ENCODE results near the gene TLX2. TPM values are rescaled to one million over a fixed set of nuclear protein-coding genes. Genes with fewer than 3 reads are reported as not detected.
A peak's percentile ranks its signal among the peaks of the same experiment; 100 is the strongest.

Gene TLX2
- total and polyA plus RNA-seq, 2 of the 8 experiments (the other 6 are each of a cell fraction or from before 2014, with no cell fraction given), result 0.06 to 0.17 TPM

DNA sequence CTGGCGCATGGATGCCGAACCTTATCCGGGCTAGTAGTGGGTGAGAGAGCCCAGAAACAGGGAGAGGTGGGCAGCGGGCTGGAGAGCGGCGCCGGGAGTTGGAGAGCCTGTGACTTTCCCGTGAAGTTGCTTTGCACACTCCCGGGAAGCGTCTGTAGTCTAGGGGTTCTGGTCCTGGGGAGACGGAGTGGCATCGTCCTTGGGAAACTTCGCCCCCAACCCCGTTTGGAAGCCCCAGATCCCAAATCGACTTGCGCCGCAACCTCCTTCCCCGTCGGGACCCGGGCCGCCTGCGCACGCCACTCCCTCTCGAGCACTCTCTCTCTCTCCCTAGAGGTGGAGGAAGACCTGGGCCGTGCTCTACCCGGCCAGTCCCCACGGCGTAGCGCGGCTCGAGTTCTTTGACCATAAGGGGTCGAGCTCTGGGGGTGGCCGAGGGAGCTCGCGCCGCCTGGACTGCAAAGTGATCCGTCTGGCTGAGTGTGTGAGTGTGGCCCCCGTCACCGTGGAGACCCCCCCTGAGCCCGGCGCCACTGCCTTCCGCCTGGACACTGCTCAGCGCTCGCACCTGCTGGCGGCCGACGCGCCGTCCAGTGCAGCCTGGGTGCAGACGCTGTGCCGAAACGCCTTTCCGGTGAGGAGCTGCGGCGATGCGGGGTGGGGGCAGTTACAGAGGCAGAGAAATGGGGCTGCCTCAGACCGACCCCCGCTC is 40.7 kb downstream of the TLX2 start:
- Histone ChIP-seq H3K18ac (ENCODE audit: extremely low read depth, low read length) (peak overlapping the region; percentile 87; the same call in 1 of the 2 replicates), H2BK5ac (ENCODE audit: low read depth, low read length) (no peak overlapping the region), H3K4me2 (ENCODE audit: insufficient read depth in 1 of 2, low read depth in 2 of 2, low read length in 2 of 2) (peak overlapping the region; percentile 93 to 94), H4K5ac (ENCODE audit: insufficient read length, low read depth, low read length) (peak overlapping the region; percentile 52), H3K4me1 (replicated peaks in 1 of 4; ENCODE audit: control insufficient read depth in 3 of 4, insufficient read depth in 4 of 4, low read length in 3 of 4) (peaks cover 1 to 10% (median 7%) of the 10 kb centered on the region in 4 experiments), H3K56ac (replicated peaks; ENCODE audit: insufficient read length, low read depth, low read length) (peak overlapping the region; percentile 56), H3K79me1 (ENCODE audit: low read depth, low read length) (no peaks in the 10 kb centered on the region; the same call in 1 of the 2 replicates), H2BK12ac (ENCODE audit: low read depth, low read length) (0 out of 2 replicates have a peak overlapping the region, but pooled peaks have one; percentile 80), H3K4me3 (ENCODE audit: extremely low read depth in 1 of 4, insufficient read depth in 2 of 4, low read depth in 3 of 4, low read length in 4 of 4) (peak overlapping the region; percentile 83 to 94 (median 90)), H3K9me3 (ENCODE audit: insufficient read depth in 2 of 2, low read depth in 1 of 2, low read length in 1 of 2) (no peaks in the 10 kb centered on the region), H3K27me3 (replicated peaks in 1 of 4; ENCODE audit: control insufficient read depth in 3 of 4, extremely low read depth in 1 of 4, insufficient read depth in 3 of 4, low read length in 3 of 4) (peaks cover 4 to 50% (median 32%) of the 10 kb centered on the region in 4 experiments), H3K14ac (ENCODE audit: insufficient read length) (peak overlapping the region; percentile 53), H3K79me2 (ENCODE audit: control insufficient read depth in 1 of 2, insufficient read depth in 2 of 2, low read length in 2 of 2) (no peaks in the 10 kb centered on the region), H4K8ac (ENCODE audit: extremely low read depth, insufficient read depth, low read length) (peak overlapping the region; percentile 73), H2BK15ac (ENCODE audit: low read length) (0 out of 2 replicates have a peak overlapping the region, but pooled peaks have one; percentile 46), H2AFZ (ENCODE audit: low read length) (peak overlapping the region; percentile 81), H4K20me1 (replicated peaks in 1 of 2; ENCODE audit: control insufficient read depth in 1 of 2, insufficient read depth in 2 of 2, low read length in 2 of 2) (peaks cover 2 to 4% of the 10 kb centered on the region in 2 experiments), H3K23ac (ENCODE audit: insufficient read length) (no peak overlapping the region), H2BK20ac (ENCODE audit: low read length) (no peak overlapping the region), H4K91ac (replicated peaks; ENCODE audit: insufficient read length, low read length) (no peak overlapping the region), H3K4ac (replicated peaks; ENCODE audit: insufficient read length, low read depth, low read length) (no peak overlapping the region), H3K27ac (ENCODE audit: low read depth, low read length) (no peak overlapping the region), H3K23me2 (ENCODE audit: low read depth, low read length) (peaks cover 18% of the 10 kb centered on the region), H3K36me3 (ENCODE audit: control insufficient read depth in 2 of 4, insufficient read depth in 4 of 4, low read length in 3 of 4) (peaks cover 0 to 3% (median 0%) of the 10 kb centered on the region in 4 experiments; a peak in 1 of 8 replicates), H2AK5ac (ENCODE audit: low read depth, low read length) (no peak overlapping the region), H2BK120ac (replicated peaks; ENCODE audit: low read depth, low read length) (peak overlapping the region; percentile 41), H3K9ac (replicated peaks in 1 of 4; ENCODE audit: extremely low read depth in 1 of 4, low read depth in 3 of 4, low read length in 3 of 4) (peak overlapping the region; percentile 2 to 65 (median 50); a peak in 6 of 7 replicates)
- ChIA-PET POLR2A (ENCODE audit: partially characterized antibody) (interaction anchor here (0.6 to 2.6 kb wide), 10 partner anchors 8 to 72 kb away, joined by 3 to 16 read pairs (median 4); partner anchors contain the start of genes AUP1, CCDC142, HTRA2 and TTC31), CTCF (ENCODE audit: partially characterized antibody) (interaction anchor here (1.4 to 7.5 kb wide), 3 partner anchors 17 to 72 kb away, joined by 4 to 56 read pairs (median 10); partner anchors contain the start of genes CCDC142 and TTC31)
- FAIRE-seq (no peak), DNase-seq (ENCODE audit: low read depth in 1 of 2, low spot score in 2 of 2) (peak in 1 of 2 experiments; percentile 76)
- WGBS, 2 experiments (ENCODE audit: extremely low coverage in 1 of 2, insufficient coverage in 1 of 2, insufficient read length in 1 of 2, insufficient replicate concordance in 2 of 2, low coverage in 1 of 2, low lambda C conversion rate in 2 of 2, missing lambda C conversion rate in 1 of 2), result 0% methylated on average over 50 of the region's 58 CpGs; no CpG with 5 or more reads in 1 of the 2 experiments
- TF ChIP-seq ASH2L (IDR thresholded peaks at IDR 0.05; ENCODE audit: low read length), result peak; percentile 36
- TF ChIP-seq CTBP2 (IDR thresholded peaks at IDR 0.05; ENCODE audit: borderline replicate concordance, insufficient read depth, insufficient read length, low read length), result peak; percentile 60
- TF ChIP-seq CHD2 (IDR thresholded peaks at IDR 0.05; ENCODE audit: low read length), result no peak
- TF ChIP-seq KDM4A (IDR thresholded peaks at IDR 0.05; ENCODE audit: low read depth, low read length, severe bottlenecking), result peak; percentile 89
- peak; percentile 16 for TF ChIP-seq RNF2 (IDR thresholded peaks at IDR 0.05; ENCODE audit: borderline replicate concordance, low read depth, low read length, missing control alignments, poor library complexity, severe bottlenecking)
- peak in 1 of 2 experiments; percentile 10; a peak in 1 of 4 replicates for TF ChIP-seq SIN3A (conservative IDR thresholded peaks at IDR 0.05 in 1 of 2, IDR thresholded peaks at IDR 0.05 in 1 of 2; ENCODE audit: low read depth in 1 of 2, low read length in 2 of 2)
- TF ChIP-seq SAP30 (IDR thresholded peaks at IDR 0.05; ENCODE audit: insufficient read depth, insufficient replicate concordance, low read length), result peak; percentile 34
- no peak for TF ChIP-seq BRCA1 (IDR thresholded peaks at IDR 0.05; ENCODE audit: low read depth, low read length)
- TF ChIP-seq GABPA (IDR thresholded peaks at IDR 0.05; ENCODE audit: borderline replicate concordance, insufficient read depth, low read length), result no peak
- 0 out of 2 replicates have a peak, but pooled peaks have one; percentile 20 for TF ChIP-seq BACH1 (IDR thresholded peaks at IDR 0.05; ENCODE audit: low read length)

Data from H1 (cell line).